OCI-LY1 (cell line): ENCODE data around the gene UBE2C.

ENCODE experiments used
- EZH2 ChIP-seq: fragments of 200-600 bp; sonication (generic), shearing (Covaris generic); IDR thresholded peaks from 2 replicates; pipeline ENCODE4 v1.8.0; 2017; ENCODE audit warnings: borderline replicate concordance, mixed run types, mild to moderate bottlenecking, antibody characterized with exemption, low read length, moderate library complexity, mixed read lengths
- TF ChIP-seq, protein P1 (sequence below): fragments of 200-600 bp; sonication (generic), shearing (Covaris generic); IDR thresholded peaks from 2 replicates; pipeline ENCODE4 v1.5.1; 2017; ENCODE audit warnings: mild to moderate bottlenecking, antibody characterized with exemption, low read length, moderate library complexity, mixed read lengths

DNA sequence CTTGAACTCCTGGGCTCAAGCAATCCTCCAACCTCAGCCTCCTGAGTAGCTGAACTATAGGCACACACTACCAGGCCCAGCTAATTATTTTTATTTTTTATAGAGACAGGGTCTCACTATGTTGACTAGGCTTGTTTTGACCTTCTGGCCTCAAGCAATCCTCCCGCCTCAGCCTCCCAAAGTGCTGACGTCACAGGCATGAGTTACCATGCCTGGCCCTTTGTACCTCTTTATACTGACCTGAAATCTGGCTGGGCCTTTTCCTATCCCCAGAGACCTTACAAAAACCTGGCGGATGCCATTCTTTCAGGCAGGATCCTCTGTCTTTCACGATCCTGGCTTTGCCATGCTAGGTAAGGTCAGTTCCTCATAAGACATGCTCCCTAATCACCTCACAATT is 32.3 kb upstream of the UBE2C start:
- TF ChIP-seq, protein P1, sequence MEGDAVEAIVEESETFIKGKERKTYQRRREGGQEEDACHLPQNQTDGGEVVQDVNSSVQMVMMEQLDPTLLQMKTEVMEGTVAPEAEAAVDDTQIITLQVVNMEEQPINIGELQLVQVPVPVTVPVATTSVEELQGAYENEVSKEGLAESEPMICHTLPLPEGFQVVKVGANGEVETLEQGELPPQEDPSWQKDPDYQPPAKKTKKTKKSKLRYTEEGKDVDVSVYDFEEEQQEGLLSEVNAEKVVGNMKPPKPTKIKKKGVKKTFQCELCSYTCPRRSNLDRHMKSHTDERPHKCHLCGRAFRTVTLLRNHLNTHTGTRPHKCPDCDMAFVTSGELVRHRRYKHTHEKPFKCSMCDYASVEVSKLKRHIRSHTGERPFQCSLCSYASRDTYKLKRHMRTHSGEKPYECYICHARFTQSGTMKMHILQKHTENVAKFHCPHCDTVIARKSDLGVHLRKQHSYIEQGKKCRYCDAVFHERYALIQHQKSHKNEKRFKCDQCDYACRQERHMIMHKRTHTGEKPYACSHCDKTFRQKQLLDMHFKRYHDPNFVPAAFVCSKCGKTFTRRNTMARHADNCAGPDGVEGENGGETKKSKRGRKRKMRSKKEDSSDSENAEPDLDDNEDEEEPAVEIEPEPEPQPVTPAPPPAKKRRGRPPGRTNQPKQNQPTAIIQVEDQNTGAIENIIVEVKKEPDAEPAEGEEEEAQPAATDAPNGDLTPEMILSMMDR, result no peak
- no peak for TF ChIP-seq EZH2
